GM18867 (cell line): Measurements from ENCODE around the gene LRBA.
A peak's percentile ranks its signal among the peaks of the same experiment; 100 is the strongest.
"Not testable (repeated sequence)": the region's sequence is repeated elsewhere in the genome, so short reads cannot be mapped to it uniquely, and the experiment has no call there.

Source experiments
- ATAC-seq: cut with Tn5 transposase; IDR thresholded peaks from one replicate; pipeline ENCODE4 v1.9.1; 2021; ENCODE audit warnings: mild to moderate bottlenecking, moderate library complexity; ENCODE audit not compliant: unreplicated experiment

The LRBA gene

DNA sequence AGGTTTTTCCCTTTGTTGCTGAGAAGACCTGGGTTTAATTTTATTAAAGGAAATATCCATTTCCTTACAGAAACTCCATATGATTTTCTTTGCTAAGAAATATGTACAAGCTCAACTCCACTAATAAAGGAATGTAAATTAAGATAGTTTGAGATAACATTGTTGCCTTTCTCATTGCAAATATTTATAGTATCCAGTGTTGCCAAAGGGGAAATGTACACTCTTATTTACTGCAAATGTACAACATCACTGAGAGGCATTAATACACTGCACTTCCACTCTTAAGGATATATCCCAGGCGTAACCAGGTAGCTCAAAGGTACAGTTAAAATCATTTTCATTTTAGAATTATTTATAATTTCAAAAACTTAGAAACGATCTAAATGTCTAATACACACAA is 7.5 kb upstream of the LRBA start:
- ATAC-seq, result no peak

GRCh38 chr4:151021637-151022334 is 6.7 kb upstream of the LRBA start:
- ATAC-seq, result no peak

- ATAC-seq, result peak; percentile 76
These were observed 619 bp upstream of the LRBA start for GRCh38 chr4:151015459-151016347.

- no peak for ATAC-seq
These were observed 1.1 kb downstream of the LRBA start for GRCh38 chr4:151013944-151014343.

GRCh38 chr4:151013491-151013890 is 1.6 kb downstream of the LRBA start:
- no peak for ATAC-seq

DNA sequence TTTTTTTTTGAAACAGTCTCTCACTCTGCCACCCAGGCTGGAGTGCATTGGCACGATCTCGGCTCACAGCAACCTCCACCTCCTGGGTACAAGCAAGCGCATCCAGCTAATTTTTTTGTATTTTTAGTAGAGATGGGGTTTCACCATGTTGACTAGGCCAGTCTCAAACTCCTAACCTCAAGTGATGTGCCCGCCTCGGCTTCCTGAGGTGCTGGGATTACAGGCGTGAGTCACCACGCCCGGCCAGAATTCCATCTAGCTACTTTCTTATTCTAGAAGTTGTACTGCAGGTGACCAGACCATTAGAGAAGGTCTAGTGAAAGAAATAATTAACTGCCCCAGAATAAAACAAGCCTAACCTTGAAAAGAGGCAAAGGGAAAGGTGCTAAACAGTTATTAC is 2.3 kb downstream of the LRBA start:
- ATAC-seq, result no peak

- ATAC-seq, result no peak
These were observed 2.7 kb downstream of the LRBA start for GRCh38 chr4:151012376-151012775.

DNA sequence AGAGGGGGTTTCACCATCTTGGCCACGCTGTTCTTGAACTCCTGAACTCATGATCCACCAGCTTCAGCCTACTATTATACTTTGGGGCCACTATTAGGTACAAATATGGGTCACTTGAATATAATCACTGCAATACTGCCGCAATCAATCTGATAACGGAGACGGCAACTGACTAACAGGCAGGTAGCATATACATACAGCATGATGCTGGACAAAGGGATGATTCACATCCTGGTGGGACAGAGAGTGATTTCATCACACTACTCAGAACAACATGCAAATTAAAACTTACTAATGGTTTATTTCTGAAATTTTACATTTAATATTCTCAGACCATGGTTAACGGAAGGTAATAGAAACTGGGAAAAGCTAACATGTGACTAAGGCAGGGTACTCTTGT is 10.9 kb downstream of the LRBA start:
- no peak for ATAC-seq

- ATAC-seq, result no peak
These were observed 14.2 kb downstream of the LRBA start for GRCh38 chr4:151000747-151001429.

DNA sequence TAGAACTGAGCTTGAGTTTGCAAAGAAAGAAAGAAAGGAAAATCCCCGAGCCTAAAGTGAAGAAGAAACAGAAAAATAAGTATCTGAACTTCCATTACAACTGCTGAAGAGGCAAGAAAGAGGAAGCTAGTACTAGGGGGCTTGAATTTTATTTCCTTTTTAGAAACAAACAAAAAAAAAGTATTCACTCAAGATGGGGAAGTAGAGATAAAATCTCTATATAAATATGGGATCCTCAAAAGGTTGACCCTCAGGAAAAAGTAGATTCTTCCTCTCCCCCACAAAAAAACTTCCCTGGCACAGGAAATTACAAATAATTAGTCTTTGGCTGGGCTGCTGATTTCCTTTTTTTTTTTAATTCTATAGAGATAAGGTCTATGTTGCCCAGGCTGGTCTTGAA is 16.0 kb downstream of the LRBA start:
- ATAC-seq, result no peak

DNA sequence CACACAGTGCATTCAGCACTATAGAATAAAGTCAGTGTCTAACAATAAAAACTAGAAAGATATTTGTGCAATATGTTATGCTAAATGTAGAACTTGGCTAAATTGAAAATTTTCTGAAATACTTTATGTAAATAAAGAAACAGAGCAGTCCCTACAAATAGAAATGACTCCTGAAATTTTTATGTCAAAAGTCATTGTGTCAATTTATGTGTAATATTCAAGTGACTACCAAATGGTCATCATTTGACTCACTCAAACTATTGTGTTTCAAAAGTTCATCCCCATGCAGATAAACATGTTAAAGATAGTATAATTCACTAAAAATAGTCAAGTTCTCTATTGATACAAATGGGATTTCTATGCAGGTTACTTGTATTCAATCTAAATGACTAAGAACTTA is 17.9 kb downstream of the LRBA start:
- ATAC-seq, result no peak

DNA sequence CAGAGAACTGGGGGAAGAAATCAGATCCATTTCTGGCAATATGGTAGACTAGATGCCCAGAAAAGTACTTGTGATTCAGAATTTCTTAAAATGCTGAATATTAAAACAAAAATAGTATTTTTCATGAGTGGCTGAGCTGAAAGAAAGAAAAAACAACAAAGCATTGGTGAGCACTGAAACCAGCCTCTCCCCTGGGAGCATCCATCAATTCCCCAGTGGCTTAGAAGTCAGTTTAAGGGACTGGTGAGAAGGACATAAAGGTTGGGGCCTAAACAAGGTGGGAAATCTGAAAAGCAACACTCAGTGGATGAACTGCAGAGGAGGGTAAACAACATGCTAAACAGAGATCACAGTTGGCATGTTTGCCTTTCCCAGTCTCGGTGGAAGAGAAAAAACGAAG is 20.4 kb downstream of the LRBA start:
- ATAC-seq, result no peak

DNA sequence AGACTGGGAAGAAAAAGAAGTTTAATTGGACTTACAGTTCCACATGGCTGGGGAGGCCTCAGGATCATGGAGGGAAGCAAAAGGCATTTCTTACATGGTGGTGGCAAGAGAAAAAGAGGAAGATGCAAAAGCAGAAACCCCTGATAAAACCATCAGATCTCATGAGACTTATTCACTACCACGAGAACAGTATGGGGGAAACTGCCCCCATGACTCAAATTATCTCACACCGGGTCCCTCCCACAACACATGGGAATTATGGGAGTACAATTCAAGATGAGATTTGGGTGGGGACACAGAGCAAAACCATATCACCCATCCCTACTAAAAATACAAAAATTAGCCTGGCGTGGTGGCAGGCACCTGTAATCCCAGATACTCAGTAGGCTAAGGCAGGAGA is 21.5 kb downstream of the LRBA start:
- ATAC-seq, result not testable (repeated sequence)

- ATAC-seq, result no peak
These were observed 24.1 kb downstream of the LRBA start for GRCh38 chr4:150990993-150991392.

GRCh38 chr4:150990250-150990649 is 24.8 kb downstream of the LRBA start:
- no peak for ATAC-seq

DNA sequence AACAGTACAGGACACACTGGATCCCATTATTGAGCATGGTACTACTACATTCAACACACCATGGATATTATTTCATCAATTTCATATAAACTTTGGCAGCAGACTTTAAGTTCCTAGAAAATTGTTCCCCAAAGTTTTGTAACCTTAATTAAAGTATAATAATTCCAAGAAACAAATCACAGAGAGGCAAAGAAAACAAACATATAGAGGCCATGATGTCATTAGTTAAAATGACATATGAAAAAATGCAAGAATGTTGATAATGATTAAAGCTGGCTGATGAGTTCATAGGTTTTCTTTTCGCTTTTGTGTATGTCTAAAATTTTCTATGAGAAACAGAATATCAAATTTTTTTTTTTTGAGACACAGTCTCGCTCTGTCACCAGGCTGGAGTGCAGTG is 26.8 kb downstream of the LRBA start:
- ATAC-seq, result no peak

- ATAC-seq, result no peak
These were observed 27.9 kb downstream of the LRBA start for GRCh38 chr4:150987204-150987603.

DNA sequence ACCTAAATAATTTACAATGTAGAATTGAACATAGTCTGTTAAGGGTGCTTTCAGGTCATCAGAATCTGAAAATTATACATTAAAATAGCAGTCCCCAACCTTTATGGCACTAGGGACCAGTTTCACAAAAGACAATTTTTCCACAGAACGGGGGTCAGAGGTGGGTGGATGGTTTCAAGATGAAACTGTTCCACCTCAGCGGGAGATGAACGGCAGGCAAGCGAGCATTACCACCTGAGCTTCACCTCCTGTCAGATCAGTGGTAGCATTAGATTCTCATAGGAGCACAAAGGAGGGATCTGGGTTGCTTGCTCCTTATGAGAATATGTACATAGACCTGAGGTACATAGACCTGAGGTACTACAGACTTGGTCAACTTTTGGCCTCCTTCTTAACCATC is 29.0 kb downstream of the LRBA start:
- peak; percentile 71 for ATAC-seq

GRCh38 chr4:150983851-150984250 is 31.2 kb downstream of the LRBA start:
- ATAC-seq, result no peak

DNA sequence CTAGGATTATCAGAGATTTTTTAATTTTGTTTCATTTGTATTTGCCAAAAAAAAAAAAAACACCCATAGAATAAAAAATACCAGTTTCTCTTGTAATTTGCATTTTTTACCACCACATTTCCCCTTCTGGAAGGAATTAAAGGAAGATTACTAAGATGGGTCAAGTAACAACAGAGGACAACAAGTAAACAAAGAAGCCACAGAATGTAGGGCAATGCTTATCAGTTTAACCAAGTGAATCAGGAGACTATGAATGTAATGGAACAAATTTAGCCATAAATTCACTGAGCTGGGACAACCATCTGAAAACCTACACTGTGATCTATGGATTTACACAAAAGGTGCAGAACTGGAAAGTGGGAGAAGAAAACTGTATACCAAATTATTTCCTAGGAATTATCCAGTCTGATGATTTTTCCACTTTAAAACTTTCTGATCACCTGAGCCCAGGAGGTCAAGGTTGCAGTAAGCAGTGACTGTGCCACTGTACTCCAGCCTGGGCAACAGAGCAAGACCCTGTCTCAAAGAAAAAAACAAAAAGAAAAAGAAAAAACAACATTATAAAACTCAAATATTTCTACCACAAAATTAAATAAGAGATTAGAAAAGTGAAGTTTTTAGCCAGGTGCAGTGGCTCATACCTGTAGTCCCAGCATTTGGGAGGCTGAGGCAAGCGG is 32.4 kb downstream of the LRBA start:
- ATAC-seq, result no peak
